Small intestine (tissue), 7 donors: ENCODE data around the gene GADD45G. TPM values are rescaled to one million over a fixed set of nuclear protein-coding genes. Genes with fewer than 3 reads are reported as not detected.

ENCODE experiments used
- DNase-seq, 2 donors: peaks; one replicate each; pipeline versions ENCODE4 v3.0.0 to v3.0.0-alpha.2; 2013
- FAIRE-seq: peaks from 2 replicates; lab custom pipeline; 2012; peaks lifted over from hg19 to GRCh38; lab: Jason Lieb, UNC
- H3K27ac ChIP-seq, 3 donors: one replicate each; pipeline ENCODE4 v1.5.1; 2013; ENCODE audit warnings: low read length in 2 of 3, mild to moderate bottlenecking in 2 of 3, control low read depth in 1 of 3, inconsistent platforms in 1 of 3, low read depth in 1 of 3, moderate library complexity in 1 of 3
- H3K27me3 ChIP-seq, 3 donors: one replicate each; pipeline ENCODE4 v1.6.1; 2013; ENCODE audit warnings: low read length in 3 of 3, inconsistent platforms in 1 of 3; ENCODE audit not compliant: control insufficient read depth in 3 of 3, insufficient read depth in 3 of 3
- H3K36me3 ChIP-seq, 3 donors: one replicate each; pipeline ENCODE4 v1.6.1; 2013; ENCODE audit warnings: low read length in 3 of 3, inconsistent platforms in 1 of 3, low read depth in 1 of 3, mild to moderate bottlenecking in 1 of 3, moderate library complexity in 1 of 3; ENCODE audit not compliant: control insufficient read depth in 3 of 3, insufficient read depth in 2 of 3
- H3K4me1 ChIP-seq, 3 donors: one replicate each; pipeline ENCODE4 v1.6.1; 2013; ENCODE audit warnings: low read length in 2 of 3, inconsistent platforms in 1 of 3, low read depth in 1 of 3, mild to moderate bottlenecking in 1 of 3, moderate library complexity in 1 of 3; ENCODE audit not compliant: control insufficient read depth in 3 of 3, insufficient read depth in 2 of 3
- H3K4me3 ChIP-seq, 3 donors: one replicate each; pipeline ENCODE4 v1.5.1; 2013; ENCODE audit warnings: low read length in 3 of 3, control low read depth in 1 of 3, inconsistent platforms in 1 of 3, low read depth in 1 of 3, mild to moderate bottlenecking in 1 of 3, moderate library complexity in 1 of 3
- H3K9me3 ChIP-seq, 2 donors: one replicate each; pipeline ENCODE4 v1.6.1; 2013; ENCODE audit warnings: low read depth in 1 of 2, low read length in 1 of 2; ENCODE audit not compliant: control insufficient read depth in 2 of 2, insufficient read depth in 1 of 2
- WGBS, 3 donors: extraction: QIAGEN DNeasy Blood & Tissue Kit; methylation state at CpG; one replicate each; pipeline ENCODE4 v1.1.7; 2013; 5-methylcytosine and 5-hydroxymethylcytosine counted together
- polyA plus RNA-seq, 4 donors: library from polyadenylated mRNA; stranded (reverse) in 3 of 4; unstranded in 1 of 4; fragments of 200-250 nt in 3 of 4; fragments of 120-200 nt in 1 of 4; gene quantifications; one replicate each; pipeline versions ENCODE4 v1.2.1 to v1.2.3, GENCODE V29; 2013
- donor health status: healthy with polysubstance abuse.
- donor health status: control.
- donor health status: control.
- donor health status: Bipolar disorder and iron deficiency.
- donor health status: healthy.

The GADD45G gene
- polyA plus RNA-seq, 4 donors, result 13.7 to 25.4 (median 23.6) TPM

- WGBS, 3 donors, result 74 to 82% (median 78%) methylated on average over 15 of the region's 15 CpGs
- FAIRE-seq (no peak), DNase-seq (no peak)
- no peaks in the 10 kb centered on the region for H3K36me3 ChIP-seq
- H3K4me1 ChIP-seq, result peaks cover 0 to 12% (median 2%) of the 10 kb centered on the region in 3 donors
- H3K9me3 ChIP-seq, result peaks cover 0 to 3% of the 10 kb centered on the region in 2 donors
- no peak overlapping the region for H3K4me3 ChIP-seq
- H3K27ac ChIP-seq, result no peak overlapping the region
- no peaks in the 10 kb centered on the region for H3K27me3 ChIP-seq
Observed at GRCh38 chr9:89563571-89564345, 41.1 kb upstream of the GADD45G start.

GRCh38 chr9:89564346-89564878 lies 40.4 kb upstream of the GADD45G start:
- no peak overlapping the region for H3K27ac ChIP-seq
- FAIRE-seq, result no peak
- DNase-seq, result peak in 1 of 2 donors; percentile 16

GRCh38 chr9:89567649-89568048 lies 37.2 kb upstream of the GADD45G start:
- Histone ChIP-seq H3K4me1 (no peaks in the 10 kb centered on the region), H3K36me3 (no peaks in the 10 kb centered on the region), H3K27ac (no peak overlapping the region), H3K9me3 (peaks cover 0 to 3% of the 10 kb centered on the region in 2 donors), H3K27me3 (no peaks in the 10 kb centered on the region), H3K4me3 (no peak overlapping the region)
- FAIRE-seq (no peak), DNase-seq (no peak)
- 86 to 94% (median 88%) methylated on average over 2 of the region's 2 CpGs for WGBS, 3 donors

More at GRCh38 chr9:89564346-89564878, 40.4 kb upstream of the GADD45G start:
- 62 to 78% (median 70%) methylated on average over 14 of the region's 14 CpGs for WGBS, 3 donors
- H3K4me3 ChIP-seq, result no peak overlapping the region
- peaks cover 0 to 10% (median 0%) of the 10 kb centered on the region in 3 donors for H3K4me1 ChIP-seq
- H3K9me3 ChIP-seq, result peaks cover 0 to 3% of the 10 kb centered on the region in 2 donors
- no peaks in the 10 kb centered on the region for H3K36me3 ChIP-seq
- no peaks in the 10 kb centered on the region for H3K27me3 ChIP-seq

GRCh38 chr9:89574309-89574708 lies 30.5 kb upstream of the GADD45G start:
- Histone ChIP-seq H3K9me3 (no peaks in the 10 kb centered on the region), H3K36me3 (no peaks in the 10 kb centered on the region), H3K4me3 (no peak overlapping the region), H3K27me3 (no peaks in the 10 kb centered on the region), H3K4me1 (no peaks in the 10 kb centered on the region), H3K27ac (no peak overlapping the region)
- no peak for DNase-seq
- WGBS, 3 donors, result 41 to 54% (median 52%) methylated on average over 4 of the region's 4 CpGs
- no peak for FAIRE-seq

GRCh38 chr9:89576404-89576839 lies 28.4 kb upstream of the GADD45G start:
- Histone ChIP-seq H3K27ac (no peak overlapping the region), H3K27me3 (no peaks in the 10 kb centered on the region), H3K4me1 (no peaks in the 10 kb centered on the region), H3K4me3 (no peak overlapping the region), H3K36me3 (no peaks in the 10 kb centered on the region), H3K9me3 (no peaks in the 10 kb centered on the region)
- FAIRE-seq, result peak; percentile 93
- WGBS, 3 donors, result 40 to 47% (median 45%) methylated on average over 4 of the region's 4 CpGs
- DNase-seq, result peak; percentile 25 to 47

GRCh38 chr9:89577363-89577762 lies 27.4 kb upstream of the GADD45G start:
- Histone ChIP-seq H3K36me3 (no peaks in the 10 kb centered on the region), H3K9me3 (no peaks in the 10 kb centered on the region), H3K4me1 (no peaks in the 10 kb centered on the region), H3K27me3 (no peaks in the 10 kb centered on the region), H3K27ac (no peak overlapping the region), H3K4me3 (no peak overlapping the region)
- no peak for DNase-seq
- WGBS, 3 donors, result 67 to 83% (median 80%) methylated on average over 3 of the region's 3 CpGs
- no peak for FAIRE-seq

- FAIRE-seq (no peak), DNase-seq (peak in 1 of 2 donors; percentile 27)
- Histone ChIP-seq H3K27ac (no peak overlapping the region), H3K36me3 (no peaks in the 10 kb centered on the region), H3K27me3 (no peaks in the 10 kb centered on the region), H3K9me3 (no peaks in the 10 kb centered on the region), H3K4me1 (no peaks in the 10 kb centered on the region), H3K4me3 (no peak overlapping the region)
- 63 to 93% (median 76%) methylated on average over 12 of the region's 12 CpGs for WGBS, 3 donors
Observed at GRCh38 chr9:89579741-89580385, 24.9 kb upstream of the GADD45G start.

GRCh38 chr9:89586311-89586710 lies 18.5 kb upstream of the GADD45G start:
- Histone ChIP-seq H3K36me3 (no peaks in the 10 kb centered on the region), H3K9me3 (no peaks in the 10 kb centered on the region), H3K4me1 (no peaks in the 10 kb centered on the region), H3K27me3 (no peaks in the 10 kb centered on the region), H3K4me3 (no peak overlapping the region), H3K27ac (no peak overlapping the region)
- 55 to 76% (median 73%) methylated on average over 1 of the region's 1 CpG for WGBS, 3 donors
- DNase-seq, result no peak
- no peak for FAIRE-seq
